ENCODE measurements around the gene TTN.
"Not testable (repeated sequence)": the region's sequence is repeated elsewhere in the genome, so short reads cannot be mapped to it uniquely, and the experiment has no call there.

The TTN gene

DNA sequence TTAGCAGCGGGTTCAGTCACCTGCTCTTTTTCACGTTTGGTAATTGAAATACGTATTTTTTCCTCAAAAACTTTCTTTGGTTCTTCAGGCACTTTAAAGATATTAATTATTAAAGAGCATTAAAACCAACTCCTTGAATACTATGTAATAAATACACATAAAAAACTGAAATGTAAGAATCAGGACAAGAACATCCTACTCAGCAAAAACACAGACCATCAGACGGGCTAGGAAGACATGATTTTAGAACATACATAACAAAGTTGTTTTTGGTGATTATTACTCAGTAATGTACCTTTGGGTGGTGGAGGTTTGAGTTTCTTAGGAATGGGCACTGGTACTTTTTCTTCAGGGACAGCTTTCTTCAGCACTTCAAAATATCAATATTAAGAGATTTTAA is 126.1 kb downstream of the TTN start:
- TF ChIP-seq, protein P1, sequence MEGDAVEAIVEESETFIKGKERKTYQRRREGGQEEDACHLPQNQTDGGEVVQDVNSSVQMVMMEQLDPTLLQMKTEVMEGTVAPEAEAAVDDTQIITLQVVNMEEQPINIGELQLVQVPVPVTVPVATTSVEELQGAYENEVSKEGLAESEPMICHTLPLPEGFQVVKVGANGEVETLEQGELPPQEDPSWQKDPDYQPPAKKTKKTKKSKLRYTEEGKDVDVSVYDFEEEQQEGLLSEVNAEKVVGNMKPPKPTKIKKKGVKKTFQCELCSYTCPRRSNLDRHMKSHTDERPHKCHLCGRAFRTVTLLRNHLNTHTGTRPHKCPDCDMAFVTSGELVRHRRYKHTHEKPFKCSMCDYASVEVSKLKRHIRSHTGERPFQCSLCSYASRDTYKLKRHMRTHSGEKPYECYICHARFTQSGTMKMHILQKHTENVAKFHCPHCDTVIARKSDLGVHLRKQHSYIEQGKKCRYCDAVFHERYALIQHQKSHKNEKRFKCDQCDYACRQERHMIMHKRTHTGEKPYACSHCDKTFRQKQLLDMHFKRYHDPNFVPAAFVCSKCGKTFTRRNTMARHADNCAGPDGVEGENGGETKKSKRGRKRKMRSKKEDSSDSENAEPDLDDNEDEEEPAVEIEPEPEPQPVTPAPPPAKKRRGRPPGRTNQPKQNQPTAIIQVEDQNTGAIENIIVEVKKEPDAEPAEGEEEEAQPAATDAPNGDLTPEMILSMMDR (conservative IDR thresholded peaks at IDR 0.05; ENCODE audit: low read depth): no peak
- DNase-seq (ENCODE audit: low spot score): no peak
- ChIA-PET CTCF (no interaction called here), POLR2A (ENCODE audit: low non-redundant PET) (no interaction called here)
- no peak overlapping the region for H3K27ac ChIP-seq

DNA sequence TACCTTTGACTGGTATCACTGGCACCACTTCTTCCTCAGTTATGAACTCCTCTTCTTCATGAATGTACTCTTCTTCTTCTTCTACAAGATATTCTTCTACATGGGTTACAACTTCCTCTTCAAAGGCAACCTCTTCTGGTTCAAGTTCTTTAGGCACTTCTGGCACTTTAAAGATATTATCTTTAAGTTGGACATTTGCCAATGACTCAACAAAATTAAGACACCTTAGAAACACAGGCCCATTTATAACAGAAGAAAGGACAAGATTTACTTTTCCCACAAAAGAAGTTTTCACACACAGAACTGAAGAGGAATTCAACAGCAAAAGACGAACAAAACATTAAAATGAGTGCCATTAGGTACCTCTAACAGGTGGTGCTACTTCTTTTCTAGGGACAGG is 127.3 kb downstream of the TTN start:
- CTCF ChIA-PET: no interaction called here
- H3K27ac ChIP-seq: no peak overlapping the region
- TF ChIP-seq, protein P1 (conservative IDR thresholded peaks at IDR 0.05; ENCODE audit: low read depth): no peak
- DNase-seq (ENCODE audit: low spot score): no peak
- POLR2A ChIA-PET (ENCODE audit: low non-redundant PET): no interaction called here

DNA sequence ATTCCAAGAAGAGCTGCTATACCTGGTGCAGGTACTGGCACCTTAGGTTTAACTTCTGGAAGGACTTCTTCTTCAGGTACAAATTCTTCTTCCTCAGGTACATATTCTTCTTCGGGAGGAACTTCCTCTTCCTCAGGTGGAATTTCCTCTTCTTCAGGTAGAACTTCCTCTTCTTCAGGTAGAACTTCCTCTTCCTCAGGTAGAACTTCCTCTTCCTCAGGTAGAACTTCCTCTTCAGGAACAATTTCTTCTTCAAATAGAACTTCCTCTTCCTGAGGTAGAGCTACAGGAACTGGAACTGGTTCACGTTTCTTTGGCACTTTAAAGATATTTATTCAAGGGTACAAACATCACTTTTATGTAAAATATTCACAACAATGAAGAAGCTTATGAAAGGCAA is 129.6 kb downstream of the TTN start:
- ChIA-PET POLR2A (ENCODE audit: low non-redundant PET) (no interaction called here), CTCF (no interaction called here)
- TF ChIP-seq, protein P1 (conservative IDR thresholded peaks at IDR 0.05; ENCODE audit: low read depth): no peak
- no peak overlapping the region for H3K27ac ChIP-seq
- DNase-seq (ENCODE audit: low spot score): no peak

- ChIA-PET CTCF (no interaction called here), POLR2A (ENCODE audit: low non-redundant PET) (no interaction called here)
- DNase-seq (ENCODE audit: low spot score): no peak
- H3K27ac ChIP-seq: no peak overlapping the region
- TF ChIP-seq, protein P1 (conservative IDR thresholded peaks at IDR 0.05; ENCODE audit: low read depth): no peak
Observed at GRCh38 chr2:178676046-178676445, 131.2 kb downstream of the TTN start.

- H3K27ac ChIP-seq: no peak overlapping the region
- DNase-seq (ENCODE audit: low spot score): no peak
- ChIA-PET POLR2A (ENCODE audit: low non-redundant PET) (no interaction called here), CTCF (no interaction called here)
- TF ChIP-seq, protein P1 (conservative IDR thresholded peaks at IDR 0.05; ENCODE audit: low read depth): no peak
Observed at GRCh38 chr2:178674122-178674521, 133.1 kb downstream of the TTN start.

GRCh38 chr2:178666458-178666857 is 140.8 kb downstream of the TTN start:
- DNase-seq (ENCODE audit: low spot score): no peak
- no peak overlapping the region for H3K27ac ChIP-seq
- ChIA-PET CTCF (no interaction called here), POLR2A (ENCODE audit: low non-redundant PET) (no interaction called here)
- TF ChIP-seq, protein P1 (conservative IDR thresholded peaks at IDR 0.05; ENCODE audit: low read depth): no peak

DNA sequence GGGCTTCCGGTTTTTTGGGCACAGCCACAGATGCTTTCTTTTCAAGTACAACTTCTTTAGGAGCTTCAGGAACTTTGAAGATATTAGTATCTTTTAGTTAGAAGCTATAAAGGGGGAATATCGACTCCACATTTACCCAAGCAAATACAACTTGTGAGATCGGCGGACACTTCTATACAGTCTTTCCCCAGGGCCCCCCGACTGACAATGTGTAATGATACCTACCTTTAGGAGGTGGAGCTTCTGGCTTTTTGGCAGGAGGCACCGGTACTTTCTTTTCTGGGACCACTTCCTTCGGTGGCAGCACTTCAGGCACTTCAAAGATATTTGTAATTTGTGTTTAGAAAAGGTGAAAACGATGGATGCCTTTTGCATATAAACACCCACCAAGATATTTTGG is 148.7 kb downstream of the TTN start:
- CTCF ChIA-PET; POLR2A ChIA-PET (ENCODE audit: low non-redundant PET); DNase-seq (ENCODE audit: low spot score); H3K27ac ChIP-seq: not testable (repeated sequence)
